Retinal pigment epithelial cell (primary cell): Measurements from ENCODE around the gene CRYBG1.

Source experiments
- DNase-seq: peaks from one replicate; pipeline ENCODE4 v3.0.0-alpha.2; 2010; ENCODE audit warnings: low read depth
- H3K4me3 ChIP-seq: 2 replicates; pipeline ENCODE4 v1.5.1; 2011; ENCODE audit warnings: mild to moderate bottlenecking, low read length, control low read depth, moderate library complexity
- TF ChIP-seq, protein P1 (sequence below): conservative IDR thresholded peaks from 2 replicates; pipeline ENCODE4 v1.5.1; 2011; ENCODE audit warnings: low read depth, low read length, control low read depth, inconsistent platforms

The CRYBG1 gene

GRCh38 chr6:106530502-106530901 lies 170.0 kb downstream of the CRYBG1 start:
- TF ChIP-seq, protein P1, sequence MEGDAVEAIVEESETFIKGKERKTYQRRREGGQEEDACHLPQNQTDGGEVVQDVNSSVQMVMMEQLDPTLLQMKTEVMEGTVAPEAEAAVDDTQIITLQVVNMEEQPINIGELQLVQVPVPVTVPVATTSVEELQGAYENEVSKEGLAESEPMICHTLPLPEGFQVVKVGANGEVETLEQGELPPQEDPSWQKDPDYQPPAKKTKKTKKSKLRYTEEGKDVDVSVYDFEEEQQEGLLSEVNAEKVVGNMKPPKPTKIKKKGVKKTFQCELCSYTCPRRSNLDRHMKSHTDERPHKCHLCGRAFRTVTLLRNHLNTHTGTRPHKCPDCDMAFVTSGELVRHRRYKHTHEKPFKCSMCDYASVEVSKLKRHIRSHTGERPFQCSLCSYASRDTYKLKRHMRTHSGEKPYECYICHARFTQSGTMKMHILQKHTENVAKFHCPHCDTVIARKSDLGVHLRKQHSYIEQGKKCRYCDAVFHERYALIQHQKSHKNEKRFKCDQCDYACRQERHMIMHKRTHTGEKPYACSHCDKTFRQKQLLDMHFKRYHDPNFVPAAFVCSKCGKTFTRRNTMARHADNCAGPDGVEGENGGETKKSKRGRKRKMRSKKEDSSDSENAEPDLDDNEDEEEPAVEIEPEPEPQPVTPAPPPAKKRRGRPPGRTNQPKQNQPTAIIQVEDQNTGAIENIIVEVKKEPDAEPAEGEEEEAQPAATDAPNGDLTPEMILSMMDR = no peak
- DNase-seq = no peak
- H3K4me3 ChIP-seq = no peak overlapping the region

DNA sequence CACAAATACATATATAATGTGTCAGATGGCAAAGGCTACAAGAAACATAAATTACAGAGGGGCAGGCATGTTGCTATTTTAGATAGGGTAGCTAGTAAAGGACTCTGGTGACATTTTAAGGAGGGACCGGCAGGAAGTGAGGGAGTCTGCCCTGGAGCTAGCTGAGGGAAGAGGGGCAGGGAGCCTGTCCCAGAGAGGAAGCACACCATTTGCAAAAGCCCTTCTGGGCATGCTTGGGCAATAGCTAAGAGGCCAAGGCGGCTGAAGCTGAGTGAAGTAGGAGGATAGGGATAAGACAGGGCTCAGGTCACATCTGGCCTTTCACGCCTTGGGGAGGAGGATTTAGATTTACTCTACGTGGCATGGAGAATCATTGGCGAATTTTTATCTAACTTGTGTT lies 172.5 kb downstream of the CRYBG1 start:
- TF ChIP-seq, protein P1 = no peak
- no peak overlapping the region for H3K4me3 ChIP-seq
- DNase-seq = no peak

GRCh38 chr6:106534004-106534403 lies 173.5 kb downstream of the CRYBG1 start:
- no peak overlapping the region for H3K4me3 ChIP-seq
- TF ChIP-seq, protein P1 = no peak
- DNase-seq = no peak

DNA sequence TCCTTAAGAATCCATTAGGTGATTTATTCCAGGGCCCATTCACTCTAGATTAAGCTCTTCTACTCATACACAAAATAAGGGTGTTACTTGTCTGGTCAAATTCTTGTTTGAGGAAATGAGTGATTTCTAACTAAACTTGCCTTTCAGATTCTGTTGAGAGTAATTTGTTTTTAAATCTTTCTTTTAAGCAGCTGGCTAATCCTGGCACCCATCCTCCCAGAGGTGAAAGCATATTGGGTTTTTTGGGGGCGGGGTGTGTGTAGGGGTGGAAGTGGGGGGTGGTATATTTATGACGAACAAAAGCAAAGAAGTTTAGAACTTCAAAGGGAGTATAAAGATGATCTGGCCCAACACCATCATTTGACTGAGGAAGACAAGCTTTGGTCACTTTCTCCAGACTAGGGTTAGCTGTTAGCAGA lies 174.1 kb downstream of the CRYBG1 start:
- DNase-seq = no peak
- no peak overlapping the region for H3K4me3 ChIP-seq
- TF ChIP-seq, protein P1 = no peak

DNA sequence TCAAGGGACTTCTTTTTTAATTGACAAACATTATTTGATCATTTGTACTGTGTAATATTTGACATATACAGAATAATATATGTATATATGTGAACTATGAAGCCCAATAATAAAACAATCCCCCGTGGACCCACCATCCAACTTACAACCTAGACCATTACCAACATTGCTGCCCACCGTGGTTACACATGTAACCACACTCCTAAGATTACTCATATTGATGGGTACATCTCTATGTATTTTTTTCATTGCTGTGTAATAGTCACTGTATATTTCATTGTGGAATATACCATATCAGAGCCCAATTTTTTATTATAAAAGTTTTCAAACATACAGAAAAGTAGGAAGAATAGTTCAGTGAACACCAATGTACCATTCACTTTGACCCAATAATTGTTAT lies 174.5 kb downstream of the CRYBG1 start:
- TF ChIP-seq, protein P1 = no peak

DNA sequence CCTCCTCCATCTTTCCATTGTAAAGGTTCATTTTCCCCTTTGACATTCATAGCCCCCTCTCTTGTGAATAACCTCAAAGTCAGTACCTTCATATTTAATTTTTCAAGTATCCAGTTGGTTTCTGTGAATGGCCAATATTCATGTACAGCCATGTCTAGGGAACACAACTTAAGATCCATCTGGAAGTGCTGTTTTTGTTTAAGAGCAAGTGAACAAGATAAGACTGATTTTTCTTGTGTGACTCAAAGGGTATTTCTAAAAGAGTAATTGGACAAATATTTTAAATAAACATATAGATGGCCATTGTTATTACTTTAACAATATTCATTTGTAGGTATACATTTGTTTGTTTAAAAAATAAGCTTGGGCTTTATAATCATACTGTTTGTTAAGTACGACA lies 175.8 kb downstream of the CRYBG1 start:
- TF ChIP-seq, protein P1 = no peak
- no peak overlapping the region for H3K4me3 ChIP-seq
- no peak for DNase-seq

More for the DNA sequence above, 174.5 kb downstream of the CRYBG1 start:
- DNase-seq = no peak
- H3K4me3 ChIP-seq = no peak overlapping the region

GRCh38 chr6:106536851-106537250 lies 176.3 kb downstream of the CRYBG1 start:
- no peak overlapping the region for H3K4me3 ChIP-seq
- DNase-seq = no peak

More at GRCh38 chr6:106536851-106537250, 176.3 kb downstream of the CRYBG1 start:
- TF ChIP-seq, protein P1 = no peak
